Hepatocyte (in vitro differentiated cells): ENCODE measurements around the gene VSNL1. TPM values are rescaled to one million over a fixed set of nuclear protein-coding genes. Genes with fewer than 3 reads are reported as not detected.
"Not testable (repeated sequence)": the region's sequence is repeated elsewhere in the genome, so short reads cannot be mapped to it uniquely, and the experiment has no call there.

ENCODE experiments used
- DNase-seq: peaks from one replicate; pipeline ENCODE4 v3.0.0-alpha.2; 2016; ENCODE audit warnings: low spot score
- H2AFZ ChIP-seq: fragments of 200-600 bp; sonication (generic); 2 replicates; pipeline ENCODE4 v1.6.0; 2016; ENCODE audit warnings: antibody characterized with exemption, mild to moderate bottlenecking
- H3K27ac ChIP-seq: fragments of 200-600 bp; sonication (generic); 2 replicates; pipeline ENCODE4 v1.5.1; 2016; ENCODE audit warnings: mild to moderate bottlenecking
- H3K27me3 ChIP-seq: fragments of 200-600 bp; sonication (generic); 2 replicates; pipeline ENCODE4 v1.6.1; 2016
- H3K36me3 ChIP-seq: fragments of 200-600 bp; sonication (generic); replicated peaks from 2 replicates; pipeline ENCODE4 v1.5.1; 2016; ENCODE audit warnings: low read depth; ENCODE audit not compliant: insufficient read depth
- H3K4me1 ChIP-seq: fragments of 200-600 bp; sonication (generic); 2 replicates; pipeline ENCODE4 v1.5.1; 2016; ENCODE audit warnings: mild to moderate bottlenecking, moderate library complexity; ENCODE audit not compliant: insufficient read depth
- H3K4me2 ChIP-seq: fragments of 200-600 bp; sonication (generic); 2 replicates; pipeline ENCODE4 v1.6.0; 2016
- H3K4me3 ChIP-seq: fragments of 200-600 bp; sonication (generic); 2 replicates; pipeline ENCODE4 v1.5.1; 2016; ENCODE audit warnings: mild to moderate bottlenecking
- H3K79me2 ChIP-seq: fragments of 200-600 bp; sonication (generic); 2 replicates; pipeline ENCODE4 v1.6.0; 2017; ENCODE audit warnings: mild to moderate bottlenecking
- H3K9me2 ChIP-seq: fragments of 200-600 bp; sonication (generic); replicated peaks from 2 replicates; pipeline ENCODE4 v1.6.0; 2017; ENCODE audit warnings: mild to moderate bottlenecking; ENCODE audit not compliant: insufficient read depth
- H3K9me3 ChIP-seq: fragments of 200-600 bp; sonication (generic); 2 replicates; pipeline ENCODE4 v1.5.1; 2016; ENCODE audit warnings: low read depth, mild to moderate bottlenecking
- H4K20me1 ChIP-seq: fragments of 200-600 bp; sonication (generic); 2 replicates; pipeline ENCODE4 v1.6.0; 2016; ENCODE audit warnings: mild to moderate bottlenecking; ENCODE audit not compliant: insufficient read depth, poor library complexity, severe bottlenecking
- CTCF ChIP-seq: fragments of 200-600 bp; sonication (generic); IDR thresholded peaks from 2 replicates; pipeline ENCODE4 v1.5.1; 2016; ENCODE audit warnings: antibody characterized with exemption, mild to moderate bottlenecking; ENCODE audit not compliant: poor library complexity
- EZH2 ChIP-seq: fragments of 200-600 bp; sonication (generic); IDR thresholded peaks from 2 replicates; pipeline ENCODE4 v1.6.1; 2016; ENCODE audit warnings: antibody characterized with exemption, mild to moderate bottlenecking, borderline replicate concordance
- EZH2phosphoT487 ChIP-seq: fragments of 200-600 bp; sonication (generic); IDR thresholded peaks from one replicate; pipeline ENCODE4 v1.6.1; 2018; ENCODE audit warnings: antibody characterized with exemption, mild to moderate bottlenecking, low read depth, moderate library complexity; ENCODE audit not compliant: unreplicated experiment, severe bottlenecking
- WGBS: methylation state at CpG from one replicate; pipeline ENCODE4 v1.1.6; 2016; ENCODE audit warnings: low lambda C conversion rate; ENCODE audit errors: missing lambda C conversion rate; 5-methylcytosine and 5-hydroxymethylcytosine counted together
- polyA plus RNA-seq: library from polyadenylated mRNA; unstranded; fragments of >200 nt; fragmentation: Nextera tagmentation; extraction: Ambion mirVana; gene quantifications from 2 replicates; pipeline ENCODE4 v1.2.1, GENCODE V29; 2016
- total RNA-seq: library from RNA; depleted of rRNA; stranded (reverse); fragments of >200 nt; gene quantifications from 2 replicates; pipeline ENCODE4 v1.2.3, GENCODE V29; 2014

The VSNL1 gene
- total and polyA plus RNA-seq, 2 experiments from 2014 or later = 9.4 to 16.0 TPM

- no peaks in the 10 kb centered on the region for H3K9me2 ChIP-seq
- H3K27me3 ChIP-seq = no peaks in the 10 kb centered on the region
- no peak overlapping the region for H3K4me2 ChIP-seq
- H3K79me2 ChIP-seq = no peaks in the 10 kb centered on the region
- WGBS = 94% methylated on average over 3 of the region's 3 CpGs
- H3K36me3 ChIP-seq = no peaks in the 10 kb centered on the region
- no peak overlapping the region for H3K4me3 ChIP-seq
- DNase-seq = no peak
- H4K20me1 ChIP-seq = no peaks in the 10 kb centered on the region
- H3K9me3 ChIP-seq = no peaks in the 10 kb centered on the region
- no peak overlapping the region for H2AFZ ChIP-seq
- H3K4me1 ChIP-seq = no peaks in the 10 kb centered on the region
- H3K27ac ChIP-seq = no peak overlapping the region
- TF ChIP-seq EZH2 (no peak), CTCF (no peak), EZH2phosphoT487 (no peak)
These were observed 18.4 kb downstream of the VSNL1 start for GRCh38 chr2:17558878-17559277.

DNA sequence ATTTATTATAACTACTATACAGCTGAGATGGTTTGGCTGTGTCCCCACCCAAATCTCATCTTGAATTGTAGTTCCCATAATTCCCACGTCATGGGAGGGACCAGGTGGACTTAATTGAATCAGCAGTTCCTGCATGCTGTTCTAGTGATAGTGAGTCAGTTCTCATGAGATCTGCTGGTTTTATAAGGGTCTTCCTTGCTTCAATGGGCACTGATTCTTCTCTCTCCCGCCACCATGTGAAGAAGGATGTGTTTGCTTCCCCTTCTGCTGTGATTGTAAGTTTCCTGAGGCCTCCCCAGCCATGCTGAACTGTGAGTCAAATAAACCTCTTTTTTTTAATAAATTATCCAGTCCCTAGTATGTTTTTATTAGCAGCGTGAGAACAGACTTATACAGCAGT lies 25.2 kb downstream of the VSNL1 start:
- not testable (repeated sequence) for H3K4me1 ChIP-seq, H2AFZ ChIP-seq, DNase-seq, H3K4me2 ChIP-seq, H3K79me2 ChIP-seq, H3K27me3 ChIP-seq, H3K4me3 ChIP-seq, H3K27ac ChIP-seq, H3K9me3 ChIP-seq, H3K9me2 ChIP-seq, H3K36me3 ChIP-seq, H4K20me1 ChIP-seq
- 92% methylated on average over 3 of the region's 3 CpGs for WGBS

GRCh38 chr2:17571681-17572080 lies 31.2 kb downstream of the VSNL1 start:
- no peak for DNase-seq
- Histone ChIP-seq H3K9me2 (no peaks in the 10 kb centered on the region), H3K79me2 (no peaks in the 10 kb centered on the region), H4K20me1 (no peaks in the 10 kb centered on the region), H3K4me1 (no peaks in the 10 kb centered on the region), H2AFZ (no peak overlapping the region), H3K9me3 (no peaks in the 10 kb centered on the region), H3K27ac (no peak overlapping the region), H3K4me2 (no peak overlapping the region), H3K27me3 (no peaks in the 10 kb centered on the region), H3K4me3 (no peak overlapping the region), H3K36me3 (no peaks in the 10 kb centered on the region)
- TF ChIP-seq CTCF (no peak), EZH2 (no peak), EZH2phosphoT487 (no peak)
- 23% methylated on average over 1 of the region's 1 CpG for WGBS

DNA sequence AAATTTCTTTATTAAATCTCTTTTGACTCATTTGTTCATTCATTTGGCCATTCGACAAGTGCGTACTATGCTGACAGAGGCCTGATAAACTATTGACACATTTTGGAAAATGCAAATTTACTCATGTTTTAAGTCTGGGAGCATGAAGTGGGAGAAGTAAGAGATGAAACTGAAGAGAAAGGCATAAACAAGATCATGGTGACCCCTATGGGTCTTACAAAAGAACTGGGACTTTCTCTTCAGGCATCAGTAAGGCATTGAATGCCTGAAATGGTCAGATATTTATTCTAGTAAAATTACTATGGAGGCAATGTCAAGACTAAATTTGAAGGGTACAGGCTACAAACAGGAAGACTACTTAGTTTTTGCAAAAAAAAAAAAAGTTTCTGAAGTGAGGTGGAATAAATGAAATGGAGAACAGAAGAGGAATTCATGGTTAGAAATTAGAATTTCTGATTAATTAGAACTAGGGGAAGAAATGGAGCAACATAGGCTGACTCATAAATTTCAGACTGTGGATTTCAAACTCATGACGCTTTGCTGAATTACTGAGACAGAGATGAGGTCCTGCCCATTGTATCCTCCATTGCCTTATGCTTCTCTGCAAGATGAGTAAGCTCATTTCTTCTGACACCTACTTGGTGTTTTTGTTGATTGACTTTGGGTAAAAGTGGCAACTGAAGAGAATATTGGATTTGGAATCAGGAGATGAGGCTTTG lies 32.7 kb downstream of the VSNL1 start:
- no peak overlapping the region for H2AFZ ChIP-seq
- TF ChIP-seq CTCF (peak; percentile 30), EZH2phosphoT487 (no peak)
- H3K27me3 ChIP-seq = no peaks in the 10 kb centered on the region
- 83% methylated on average over 3 of the region's 3 CpGs for WGBS
- no peaks in the 10 kb centered on the region for H3K4me1 ChIP-seq
- no peak overlapping the region for H3K4me3 ChIP-seq
- H3K27ac ChIP-seq = no peak overlapping the region
- no peak for DNase-seq
- H3K79me2 ChIP-seq = no peaks in the 10 kb centered on the region
- no peaks in the 10 kb centered on the region for H3K9me3 ChIP-seq
- no peaks in the 10 kb centered on the region for H3K9me2 ChIP-seq
- H4K20me1 ChIP-seq = no peaks in the 10 kb centered on the region
- no peak overlapping the region for H3K4me2 ChIP-seq
- H3K36me3 ChIP-seq = no peaks in the 10 kb centered on the region
